ENCODE data around the gene UNC5A. TPM values are rescaled to one million over a fixed set of nuclear protein-coding genes. Genes with fewer than 3 reads are reported as not detected.

UNC5A gene
- total and polyA plus RNA-seq, 8 donors = 0.09 to 3.6 (median 0.32) TPM

DNA sequence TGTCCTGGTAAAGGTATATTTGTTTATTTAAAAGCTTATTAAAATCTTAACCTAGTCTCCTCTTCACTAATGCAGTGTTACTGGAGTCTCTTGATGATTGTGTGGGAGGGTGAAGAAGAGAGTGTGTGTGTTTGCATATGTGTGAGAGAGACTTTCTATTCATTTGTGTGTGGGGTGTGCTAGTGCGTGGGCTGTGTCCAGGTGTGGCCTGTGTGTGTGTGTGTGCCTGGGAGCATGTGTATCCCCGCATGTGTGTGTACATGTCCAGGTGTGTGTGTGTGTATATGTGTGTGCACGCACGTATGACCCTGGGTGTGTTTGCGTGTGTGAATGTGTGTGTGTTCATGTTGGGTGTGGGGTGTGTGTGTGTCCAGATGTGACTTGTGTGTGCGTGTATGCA, 10.3 kb upstream of the UNC5A start:
- Histone ChIP-seq H3K27ac (no peak overlapping the region), H3K36me3 (no peaks in the 10 kb centered on the region), H3K27me3 (no peaks in the 10 kb centered on the region), H3K4me3 (no peak overlapping the region), H3K9me3 (no peaks in the 10 kb centered on the region), H3K4me1 (no peaks in the 10 kb centered on the region)
- intact Hi-C loops (cut with DNase I) = no loop called here
- DNase-seq = no peak
- TF ChIP-seq, protein P1, sequence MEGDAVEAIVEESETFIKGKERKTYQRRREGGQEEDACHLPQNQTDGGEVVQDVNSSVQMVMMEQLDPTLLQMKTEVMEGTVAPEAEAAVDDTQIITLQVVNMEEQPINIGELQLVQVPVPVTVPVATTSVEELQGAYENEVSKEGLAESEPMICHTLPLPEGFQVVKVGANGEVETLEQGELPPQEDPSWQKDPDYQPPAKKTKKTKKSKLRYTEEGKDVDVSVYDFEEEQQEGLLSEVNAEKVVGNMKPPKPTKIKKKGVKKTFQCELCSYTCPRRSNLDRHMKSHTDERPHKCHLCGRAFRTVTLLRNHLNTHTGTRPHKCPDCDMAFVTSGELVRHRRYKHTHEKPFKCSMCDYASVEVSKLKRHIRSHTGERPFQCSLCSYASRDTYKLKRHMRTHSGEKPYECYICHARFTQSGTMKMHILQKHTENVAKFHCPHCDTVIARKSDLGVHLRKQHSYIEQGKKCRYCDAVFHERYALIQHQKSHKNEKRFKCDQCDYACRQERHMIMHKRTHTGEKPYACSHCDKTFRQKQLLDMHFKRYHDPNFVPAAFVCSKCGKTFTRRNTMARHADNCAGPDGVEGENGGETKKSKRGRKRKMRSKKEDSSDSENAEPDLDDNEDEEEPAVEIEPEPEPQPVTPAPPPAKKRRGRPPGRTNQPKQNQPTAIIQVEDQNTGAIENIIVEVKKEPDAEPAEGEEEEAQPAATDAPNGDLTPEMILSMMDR (IDR thresholded peaks at IDR 0.05) = no peak
- no peak for ATAC-seq
- 83 to 92% methylated on average over 6 of the region's 6 CpGs for WGBS, 2 donors
- no peak for FAIRE-seq

DNA sequence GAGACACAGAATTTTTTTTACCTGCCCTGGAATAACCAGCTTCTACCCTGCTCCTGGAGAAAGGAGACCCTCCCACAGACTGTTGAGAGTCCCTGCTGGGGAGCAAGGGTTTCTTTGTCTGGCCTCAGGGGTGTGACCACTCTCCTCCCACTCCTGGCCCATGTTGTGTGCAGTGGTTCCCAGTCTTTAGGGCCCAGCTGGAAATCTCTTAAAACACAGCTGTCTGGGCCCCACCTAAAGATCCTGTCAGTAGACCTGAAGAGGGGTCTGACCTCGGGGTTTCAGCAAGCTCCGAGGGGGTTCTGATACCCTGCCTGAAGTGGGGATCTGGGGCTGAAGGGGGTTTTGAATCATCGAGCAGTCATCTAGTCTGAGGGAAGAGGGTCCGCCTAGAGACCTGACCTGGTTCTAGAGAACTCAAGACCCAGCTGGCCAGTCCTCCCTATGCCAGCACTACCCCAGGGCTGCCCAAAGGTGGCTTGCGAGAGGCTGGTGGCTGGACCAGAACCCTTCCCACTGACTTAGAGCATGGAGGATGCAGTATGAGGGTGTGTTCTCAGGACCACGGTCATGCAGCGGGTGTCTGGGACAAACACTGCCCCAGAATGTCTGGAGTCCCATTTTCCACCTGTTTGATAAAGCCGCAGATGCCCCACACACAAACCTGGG, 8.1 kb upstream of the UNC5A start:
- Histone ChIP-seq H3K4me1 (no peaks in the 10 kb centered on the region), H3K27me3 (no peaks in the 10 kb centered on the region), H3K36me3 (no peaks in the 10 kb centered on the region), H3K9me3 (no peaks in the 10 kb centered on the region), H3K27ac (no peak overlapping the region), H3K4me3 (no peak overlapping the region)
- peak in 1 of 6 donors; percentile 24 for DNase-seq
- ATAC-seq = no peak
- WGBS, 2 donors = 67 to 85% methylated on average over 8 of the region's 8 CpGs
- TF ChIP-seq, protein P1 (IDR thresholded peaks at IDR 0.05) = no peak
- no peak for FAIRE-seq
- intact Hi-C loops (cut with DNase I) = no loop called here

DNA sequence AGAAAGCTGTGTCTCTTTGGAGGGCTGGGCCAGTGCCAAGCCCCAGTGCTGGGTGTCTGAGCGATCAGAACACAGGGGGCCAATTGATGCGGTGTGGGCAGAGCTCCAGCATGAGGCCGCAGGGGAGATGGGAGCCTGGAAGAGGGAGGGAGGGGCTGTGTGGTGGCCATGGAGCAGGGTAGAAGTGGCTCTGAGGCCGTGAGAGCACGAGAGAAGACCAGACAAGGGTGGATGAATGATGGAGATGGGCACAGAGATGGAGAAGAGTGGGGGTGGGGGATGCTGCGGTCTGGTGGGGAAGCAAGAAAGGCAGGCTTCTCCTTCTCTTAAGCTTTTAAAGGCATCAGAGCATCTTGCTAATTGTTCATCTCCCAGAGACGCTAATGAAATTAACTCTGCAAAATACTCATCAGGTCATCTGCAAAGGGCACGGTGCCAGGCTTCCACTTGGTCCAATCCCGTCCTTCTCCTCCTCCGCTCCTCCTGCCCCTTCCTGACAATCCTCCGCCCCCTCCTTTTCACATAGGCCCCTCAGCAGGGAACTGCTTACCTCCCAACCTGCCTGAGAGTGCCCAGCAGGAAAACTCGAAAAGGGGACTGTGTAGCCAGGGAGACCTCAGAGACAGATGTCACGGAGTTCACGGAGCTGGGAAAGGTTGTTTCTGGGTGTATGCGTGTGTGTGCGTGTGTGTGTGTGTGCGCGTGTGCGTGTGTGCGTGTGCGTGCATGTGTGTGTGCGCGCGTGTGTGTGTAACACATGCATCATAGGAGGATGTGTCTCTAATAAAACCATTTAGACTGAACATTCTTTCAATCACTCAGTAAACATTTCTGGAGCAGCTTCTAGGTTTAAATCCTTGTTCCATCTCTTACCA, 7.1 kb upstream of the UNC5A start:
- TF ChIP-seq, protein P1 (IDR thresholded peaks at IDR 0.05) = no peak
- H3K27ac ChIP-seq = no peak overlapping the region
- H3K4me1 ChIP-seq = no peaks in the 10 kb centered on the region
- ATAC-seq (no peak), FAIRE-seq (no peak), DNase-seq (peak in 1 of 6 donors; percentile 37)
- no peaks in the 10 kb centered on the region for H3K36me3 ChIP-seq
- no peaks in the 10 kb centered on the region for H3K9me3 ChIP-seq
- H3K4me3 ChIP-seq = no peak overlapping the region
- WGBS, 2 donors = 47 to 51% methylated on average over 24 of the region's 24 CpGs
- H3K27me3 ChIP-seq = no peaks in the 10 kb centered on the region
- intact Hi-C loops (cut with DNase I) = no loop called here

DNA sequence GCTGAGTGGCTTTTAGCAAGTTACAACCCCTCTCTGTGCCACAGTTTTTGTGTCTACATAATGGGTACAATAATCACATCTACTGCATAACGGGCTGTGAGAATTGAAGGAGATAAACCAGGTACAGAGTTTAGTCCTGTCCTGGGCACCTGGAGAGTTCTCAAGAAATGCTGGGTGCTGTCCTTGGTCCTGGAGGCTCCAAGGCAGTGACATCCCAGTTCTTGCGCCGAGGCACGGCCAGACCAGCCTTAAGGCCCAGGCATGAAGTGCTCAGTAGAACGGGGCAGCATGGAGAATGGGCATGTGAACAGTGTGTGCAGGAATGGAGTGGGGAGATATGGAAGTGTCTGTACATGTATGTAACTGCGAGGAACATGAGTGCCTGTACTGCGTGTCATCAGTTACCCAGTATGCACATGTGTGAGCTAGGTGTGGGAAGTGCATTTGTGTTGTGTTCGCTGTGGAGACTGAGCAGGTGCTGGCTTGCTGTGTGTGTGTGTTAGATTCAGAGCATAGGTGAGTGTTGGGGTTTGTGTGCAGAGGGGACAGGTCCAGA, 6.3 kb upstream of the UNC5A start:
- ATAC-seq (peak in 1 of 4 donors; percentile 52), FAIRE-seq (no peak), DNase-seq (peak in 1 of 6 donors; percentile 31)
- WGBS, 2 donors = 40 to 41% methylated on average over 8 of the region's 8 CpGs
- peaks cover 0 to 3% (median 0%) of the 10 kb centered on the region in 4 donors for H3K27me3 ChIP-seq
- intact Hi-C loops (cut with DNase I) = no loop called here
- H3K9me3 ChIP-seq = no peaks in the 10 kb centered on the region
- TF ChIP-seq, protein P1 (IDR thresholded peaks at IDR 0.05) = no peak
- H3K4me3 ChIP-seq = no peak overlapping the region
- no peak overlapping the region for H3K27ac ChIP-seq
- H3K4me1 ChIP-seq = no peaks in the 10 kb centered on the region
- no peaks in the 10 kb centered on the region for H3K36me3 ChIP-seq

Data from pancreas (tissue), 10 donors.